ENCODE measurements around the gene ACER3. TPM values are rescaled to one million over a fixed set of nuclear protein-coding genes. Genes with fewer than 3 reads are reported as not detected.

Gene ACER3
- total RNA-seq, 1 donor from 2014 or later, result 21.5 TPM

Other genes starting within 250 kb of the ACER3 start
- 1.1 TPM for gene LRRC32, start 190.2 kb upstream of the ACER3 start, total RNA-seq
- gene TSKU, start 77.6 kb upstream of the ACER3 start, total RNA-seq, result 12.3 TPM
- not detected for gene B3GNT6, start 173.5 kb downstream of the ACER3 start, total RNA-seq
- 17.2 TPM for gene CAPN5, start 206.1 kb downstream of the ACER3 start, total RNA-seq
- not detected for gene OMP, start 241.9 kb downstream of the ACER3 start, total RNA-seq

Measured in occipital lobe (tissue), 1 donor.